T-cell (primary cell): ENCODE results near the gene METTL16. TPM values are rescaled to one million over a fixed set of nuclear protein-coding genes. Genes with fewer than 3 reads are reported as not detected.

Source experiments
- ATAC-seq, 4 experiments: fragments of 200-7000 bp in 3 of 4; fragments of 150-1000 bp in 1 of 4; cut with Tn5 transposase; replicated peaks in 1 of 4; 1 replicate in 3 of 4; 2 replicates in 1 of 4; pipeline ENCODE4 v1.10.0; 2021; ENCODE audit warnings: moderate library complexity in 3 of 4, mild to moderate bottlenecking in 2 of 4, moderate number of reproducible peaks in 1 of 4
- CTCF ChIA-PET, 2 donors: fragments of 300-600 bp; sonication (Branson Sonifier 250); formaldehyde crosslinking; loops; one replicate each; lab custom pipeline; 2022; ENCODE audit warnings: antibody characterized with exemption in 2 of 2; lab: Charles Lee
- POLR2A ChIA-PET, 2 donors: fragments of 300-600 bp; sonication (Branson Sonifier 250); formaldehyde crosslinking; loops; one replicate each; lab custom pipeline; 2022; ENCODE audit warnings: antibody characterized with exemption in 2 of 2; lab: Charles Lee
- DNase-seq, 35 experiments: peaks; one replicate each; pipeline versions ENCODE4 v3.0.0 to v3.0.0-alpha.2; 2013 to 2023
- H3K27ac ChIP-seq: one replicate; pipeline ENCODE4 v1.5.1; 2013; ENCODE audit warnings: low read length
- H3K27me3 ChIP-seq, 2 experiments: replicated peaks in 1 of 2; 1 replicate in 1 of 2; 2 replicates in 1 of 2; pipeline versions ENCODE4 v1.6.1 to v1.7.0; 2013; ENCODE audit warnings: low read length in 1 of 2, mixed read lengths in 1 of 2; ENCODE audit not compliant: control insufficient read depth in 2 of 2, insufficient read depth in 2 of 2; ENCODE audit errors: extremely low read depth in 1 of 2
- H3K36me3 ChIP-seq, 2 donors: 1 replicate in 1 of 2; 2 replicates in 1 of 2; pipeline versions ENCODE4 v1.6.1 to v1.7.0; 2013; ENCODE audit warnings: low read length in 1 of 2; ENCODE audit not compliant: control insufficient read depth in 2 of 2, insufficient read depth in 1 of 2; ENCODE audit errors: extremely low read depth in 1 of 2
- H3K4me1 ChIP-seq, 2 experiments: 1 replicate in 1 of 2; 2 replicates in 1 of 2; pipeline versions ENCODE4 v1.6.1 to v1.7.0; 2013; ENCODE audit warnings: low read length in 2 of 2, mixed read lengths in 1 of 2; ENCODE audit not compliant: insufficient read depth in 2 of 2, control insufficient read depth in 1 of 2; ENCODE audit errors: extremely low read depth in 1 of 2
- H3K4me3 ChIP-seq, 2 donors: 1 replicate in 1 of 2; 2 replicates in 1 of 2; pipeline versions ENCODE4 v1.5.1 to v1.7.0; 2013; ENCODE audit warnings: mild to moderate bottlenecking in 2 of 2, low read length in 1 of 2, moderate library complexity in 1 of 2; ENCODE audit not compliant: control insufficient read depth in 1 of 2; ENCODE audit errors: extremely low read depth in 1 of 2
- H3K9me3 ChIP-seq: 2 replicates; pipeline ENCODE4 v1.7.0; 2013
- H3K27ac Mint-ChIP-seq, 2 donors: one replicate each; pipeline ENCODE4 v1.8.0; 2020 to 2021; ENCODE audit warnings: mild to moderate bottlenecking in 2 of 2, mixed read lengths in 2 of 2
- H3K27me3 Mint-ChIP-seq, 2 donors: one replicate each; pipeline ENCODE4 v1.8.0; 2021 to 2022; ENCODE audit warnings: mixed read lengths in 2 of 2
- H3K36me3 Mint-ChIP-seq: one replicate; pipeline ENCODE4 v1.8.0; 2021; ENCODE audit warnings: mixed read lengths
- H3K4me1 Mint-ChIP-seq, 3 donors: one replicate each; pipeline ENCODE4 v1.8.0; 2020 to 2022; ENCODE audit warnings: mixed read lengths in 3 of 3, mild to moderate bottlenecking in 1 of 3
- H3K4me3 Mint-ChIP-seq, 3 donors: one replicate each; pipeline ENCODE4 v1.8.0; 2020 to 2022; ENCODE audit warnings: mild to moderate bottlenecking in 3 of 3, mixed read lengths in 3 of 3, moderate library complexity in 3 of 3
- H3K9me3 Mint-ChIP-seq, 3 donors: one replicate each; pipeline ENCODE4 v1.8.0; 2020 to 2022; ENCODE audit warnings: mixed read lengths in 3 of 3
- WGBS: methylation state at CpG from one replicate; pipeline ENCODE4 v1.1.5; 2013; ENCODE audit warnings: missing lambda C conversion rate; ENCODE audit not compliant: insufficient coverage; 5-methylcytosine and 5-hydroxymethylcytosine counted together
- total RNA-seq, 35 experiments: library from RNA in 6 of 35; stranded (reverse) in 6 of 35; fragments of 120-200 nt in 1 of 35; gene quantifications; one replicate each; pipeline versions ENCODE4 v1.2.1 to v1.2.4 and lab custom pipeline; 2013 to 2026

METTL16 gene
- total RNA-seq, 5 donors from 2014 or later (not counting 1 experiment from before 2014, with no cell fraction given): 43.0 to 51.1 (median 43.2) TPM

DNA sequence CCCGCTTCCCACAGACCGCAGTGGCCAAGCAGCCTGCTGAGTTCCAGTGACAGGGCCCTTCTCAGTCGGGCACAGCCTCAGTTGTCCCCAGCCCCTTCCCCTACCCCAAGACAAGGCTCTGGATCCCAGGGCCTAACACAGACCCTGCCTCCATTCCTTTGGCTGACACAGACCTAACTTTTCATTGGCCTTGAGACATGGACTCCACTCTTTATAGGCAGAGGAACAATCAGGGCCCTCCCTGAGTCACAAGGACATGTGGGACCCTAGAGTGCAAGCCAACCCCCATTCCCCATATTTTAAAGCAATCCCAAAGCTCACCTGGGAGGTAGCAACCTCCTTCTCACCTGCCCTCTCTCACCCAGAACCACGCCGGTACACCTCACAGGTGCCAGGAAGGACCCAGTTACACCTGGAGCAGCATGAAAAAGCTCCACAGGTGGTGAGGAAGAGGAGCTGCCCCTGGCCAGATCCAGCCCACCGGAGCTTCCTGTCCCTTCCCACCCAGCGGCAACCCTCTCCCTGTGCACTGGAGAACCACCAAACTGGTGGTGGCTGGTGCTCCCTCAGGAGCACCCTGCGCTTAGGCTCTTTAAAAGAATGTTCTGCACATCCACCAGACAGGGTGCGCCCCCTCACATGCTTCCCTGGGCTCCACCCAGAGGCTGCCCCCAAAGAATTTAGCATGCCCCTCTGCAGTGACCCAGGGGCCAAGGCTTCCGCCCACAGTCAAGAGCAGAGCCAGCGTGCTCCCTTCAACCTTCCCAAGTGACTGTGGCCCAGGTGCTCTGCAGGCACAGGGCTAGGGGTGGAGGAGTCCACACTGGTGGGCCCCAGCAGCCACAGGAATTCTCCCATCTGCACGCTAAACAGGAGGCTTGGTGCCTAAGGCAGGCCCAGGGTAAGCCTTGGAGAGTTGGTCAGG lies 114.2 kb downstream of the METTL16 start:
- Mint-ChIP-seq H3K27ac (peak overlapping the region; percentile 67 to 85), H3K4me3 (peak overlapping the region; percentile 46 to 99 (median 54)), H3K9me3 (no peaks in the 10 kb centered on the region), H3K36me3 (no peaks in the 10 kb centered on the region), H3K27me3 (no peaks in the 10 kb centered on the region), H3K4me1 (peaks cover 47 to 61% (median 54%) of the 10 kb centered on the region in 3 donors)
- Histone ChIP-seq H3K27ac (peak overlapping the region; percentile 61), H3K36me3 (no peaks in the 10 kb centered on the region), H3K9me3 (no peaks in the 10 kb centered on the region), H3K4me1 (peaks cover 20 to 72% of the 10 kb centered on the region in 2 experiments), H3K4me3 (no peak overlapping the region), H3K27me3 (no peaks in the 10 kb centered on the region)
- ChIA-PET POLR2A (no interaction called here), CTCF (no interaction called here)
- WGBS: 76% methylated on average over 7 of the region's 12 CpGs
- DNase-seq: no peak
- ATAC-seq: no peak

- H3K27ac ChIP-seq: peak overlapping the region; percentile 61
- peak overlapping the region; percentile 39 to 99 (median 54) for H3K4me3 Mint-ChIP-seq
- H3K4me1 ChIP-seq: peaks cover 22 to 74% of the 10 kb centered on the region in 2 experiments
- DNase-seq: peak in 15 of 35 experiments; percentile 22 to 57 (median 35)
- no peaks in the 10 kb centered on the region for H3K9me3 Mint-ChIP-seq
- 43% methylated on average over 25 of the region's 34 CpGs for WGBS
- peak overlapping the region; percentile 25 to 30 for H3K4me3 ChIP-seq
- no peaks in the 10 kb centered on the region for H3K36me3 ChIP-seq
- H3K36me3 Mint-ChIP-seq: no peaks in the 10 kb centered on the region
- H3K4me1 Mint-ChIP-seq: peaks cover 50 to 63% (median 58%) of the 10 kb centered on the region in 3 donors
- no peaks in the 10 kb centered on the region for H3K27me3 Mint-ChIP-seq
- ATAC-seq: no peak
- ChIA-PET POLR2A (no interaction called here), CTCF (no interaction called here)
- H3K27ac Mint-ChIP-seq: peak overlapping the region; percentile 67 to 85
- no peaks in the 10 kb centered on the region for H3K9me3 ChIP-seq
- no peaks in the 10 kb centered on the region for H3K27me3 ChIP-seq
Observed at GRCh38 chr17:2396568-2397246, 115.0 kb downstream of the METTL16 start.

DNA sequence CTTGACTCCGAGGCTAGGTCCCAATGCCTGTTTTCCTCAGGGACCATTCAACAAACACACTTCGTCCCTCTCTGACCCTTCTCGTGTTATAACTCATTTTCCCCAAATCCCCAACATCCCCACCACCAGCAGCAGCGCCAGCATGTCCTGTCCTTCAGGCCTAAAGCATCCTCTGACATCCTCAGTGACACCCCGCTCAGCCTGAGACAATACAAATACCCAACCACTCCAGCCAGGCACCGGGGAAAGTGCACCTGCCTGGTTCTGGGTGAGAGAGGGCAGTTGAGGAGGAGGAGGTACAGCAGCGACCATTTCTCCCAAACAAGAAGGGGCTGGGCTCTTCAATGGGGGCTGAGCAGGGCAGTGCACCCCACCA lies 115.5 kb downstream of the METTL16 start:
- H3K4me1 Mint-ChIP-seq: peaks cover 53 to 63% (median 63%) of the 10 kb centered on the region in 3 donors
- H3K27me3 ChIP-seq: no peaks in the 10 kb centered on the region
- H3K9me3 ChIP-seq: no peaks in the 10 kb centered on the region
- peak overlapping the region; percentile 25 to 30 for H3K4me3 ChIP-seq
- peak overlapping the region; percentile 61 for H3K27ac ChIP-seq
- peak overlapping the region; percentile 39 to 99 (median 54) for H3K4me3 Mint-ChIP-seq
- peak overlapping the region; percentile 62 to 80 for H3K27ac Mint-ChIP-seq
- WGBS: 98% methylated on average over 4 of the region's 7 CpGs
- H3K36me3 Mint-ChIP-seq: no peaks in the 10 kb centered on the region
- no peaks in the 10 kb centered on the region for H3K27me3 Mint-ChIP-seq
- peaks cover 27 to 77% of the 10 kb centered on the region in 2 experiments for H3K4me1 ChIP-seq
- CTCF ChIA-PET: no interaction called here
- POLR2A ChIA-PET: no interaction called here
- DNase-seq (no peak), ATAC-seq (no peak)
- H3K36me3 ChIP-seq: no peaks in the 10 kb centered on the region
- no peaks in the 10 kb centered on the region for H3K9me3 Mint-ChIP-seq

GRCh38 chr17:2395258-2396181 lies 116.2 kb downstream of the METTL16 start:
- no peaks in the 10 kb centered on the region for H3K36me3 ChIP-seq
- H3K4me3 ChIP-seq: no peak overlapping the region
- Mint-ChIP-seq H3K4me3 (peak overlapping the region; percentile 39 to 99 (median 54)), H3K4me1 (peaks cover 59 to 66% (median 63%) of the 10 kb centered on the region in 3 donors), H3K27me3 (no peaks in the 10 kb centered on the region), H3K27ac (peak overlapping the region; percentile 62 to 80), H3K9me3 (no peaks in the 10 kb centered on the region), H3K36me3 (no peaks in the 10 kb centered on the region)
- DNase-seq: no peak
- ChIA-PET CTCF (interaction anchor here in 1 of 2 donors (0.6 kb wide), 1 partner anchor 56 kb away, joined by 14 read pairs; no protein-coding TSS in a partner anchor), POLR2A (no interaction called here)
- no peak overlapping the region for H3K27ac ChIP-seq
- H3K9me3 ChIP-seq: no peaks in the 10 kb centered on the region
- ATAC-seq: no peak
- no peaks in the 10 kb centered on the region for H3K27me3 ChIP-seq
- WGBS: 93% methylated on average over 22 of the region's 28 CpGs
- peaks cover 28 to 83% of the 10 kb centered on the region in 2 experiments for H3K4me1 ChIP-seq

GRCh38 chr17:2394775-2395201 lies 116.9 kb downstream of the METTL16 start:
- H3K9me3 Mint-ChIP-seq: no peaks in the 10 kb centered on the region
- no peaks in the 10 kb centered on the region for H3K27me3 Mint-ChIP-seq
- H3K36me3 Mint-ChIP-seq: no peaks in the 10 kb centered on the region
- H3K4me1 Mint-ChIP-seq: peaks cover 62 to 74% (median 66%) of the 10 kb centered on the region in 3 donors
- POLR2A ChIA-PET: no interaction called here
- H3K4me3 ChIP-seq: no peak overlapping the region
- peaks cover 28 to 85% of the 10 kb centered on the region in 2 experiments for H3K4me1 ChIP-seq
- H3K27ac Mint-ChIP-seq: peak overlapping the region in 1 of 2 donors; percentile 78
- DNase-seq (no peak), ATAC-seq (no peak)
- no peak overlapping the region for H3K27ac ChIP-seq
- no peaks in the 10 kb centered on the region for H3K36me3 ChIP-seq
- no peaks in the 10 kb centered on the region for H3K27me3 ChIP-seq
- no peaks in the 10 kb centered on the region for H3K9me3 ChIP-seq
- peak overlapping the region; percentile 6 to 88 (median 9) for H3K4me3 Mint-ChIP-seq
- CTCF ChIA-PET: interaction anchor here in 1 of 2 donors (0.6 kb wide), 1 partner anchor 56 kb away, joined by 14 read pairs; no protein-coding TSS in a partner anchor
- WGBS: 97% methylated on average over 11 of the region's 16 CpGs
